NCI-H345 treated with DMSO at 0.1 percent for 48 hours (cell line): Measurements from ENCODE around the gene TNPO3.

Experiments
- DNase-seq: peaks from one replicate; lab custom pipeline; 2025; ENCODE audit not compliant: unreplicated experiment; lab: John Stamatoyannopoulos, UW

TNPO3 gene

DNA sequence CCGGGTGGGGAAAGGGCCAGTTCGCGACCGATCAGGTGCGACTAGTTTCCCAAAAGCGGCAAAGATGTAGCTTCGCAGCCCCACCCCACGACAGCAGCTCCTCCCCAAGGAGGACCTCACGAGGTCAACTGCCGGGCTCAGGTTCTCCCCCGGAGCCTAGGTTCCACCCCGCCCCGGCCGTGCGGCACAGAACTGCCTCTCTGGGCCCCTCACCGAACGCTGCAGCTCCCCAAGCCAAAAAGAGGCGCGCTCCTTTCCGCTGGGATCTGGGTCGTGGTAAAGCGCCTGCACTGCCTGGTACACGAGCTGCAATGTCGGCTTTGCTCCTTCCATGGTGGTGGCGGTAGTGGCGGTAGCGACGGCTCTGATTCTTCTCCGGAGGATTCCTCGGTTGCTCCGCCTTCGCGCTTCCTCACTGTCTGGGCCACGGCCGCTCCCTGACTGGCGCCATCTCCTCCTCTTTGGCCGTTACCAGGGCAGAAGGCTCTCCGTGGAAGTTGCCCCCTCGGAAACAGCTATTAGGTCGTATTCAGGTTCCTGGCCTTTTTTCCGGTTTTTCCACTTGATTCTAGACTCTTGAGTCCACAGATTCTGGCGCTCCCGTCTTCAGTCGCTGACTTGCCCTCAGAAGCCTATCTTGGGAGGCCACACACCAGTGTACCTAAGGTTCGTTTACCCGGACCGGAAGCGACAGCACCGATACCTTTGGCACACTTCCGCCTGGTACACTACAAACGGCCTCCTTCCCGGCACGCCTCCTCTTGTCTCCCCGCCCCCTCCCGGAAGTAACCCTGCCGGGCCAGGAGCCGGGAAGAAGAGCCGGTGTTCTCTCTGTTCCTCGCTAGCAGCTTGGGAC, at the start of gene TNPO3:
TNPO3 (minus strand) TSS at position 674 of the 856 bp plus-strand sequence; CDS start at position 333, 341 bp downstream.
- DNase-seq: peak; percentile 90

DNA sequence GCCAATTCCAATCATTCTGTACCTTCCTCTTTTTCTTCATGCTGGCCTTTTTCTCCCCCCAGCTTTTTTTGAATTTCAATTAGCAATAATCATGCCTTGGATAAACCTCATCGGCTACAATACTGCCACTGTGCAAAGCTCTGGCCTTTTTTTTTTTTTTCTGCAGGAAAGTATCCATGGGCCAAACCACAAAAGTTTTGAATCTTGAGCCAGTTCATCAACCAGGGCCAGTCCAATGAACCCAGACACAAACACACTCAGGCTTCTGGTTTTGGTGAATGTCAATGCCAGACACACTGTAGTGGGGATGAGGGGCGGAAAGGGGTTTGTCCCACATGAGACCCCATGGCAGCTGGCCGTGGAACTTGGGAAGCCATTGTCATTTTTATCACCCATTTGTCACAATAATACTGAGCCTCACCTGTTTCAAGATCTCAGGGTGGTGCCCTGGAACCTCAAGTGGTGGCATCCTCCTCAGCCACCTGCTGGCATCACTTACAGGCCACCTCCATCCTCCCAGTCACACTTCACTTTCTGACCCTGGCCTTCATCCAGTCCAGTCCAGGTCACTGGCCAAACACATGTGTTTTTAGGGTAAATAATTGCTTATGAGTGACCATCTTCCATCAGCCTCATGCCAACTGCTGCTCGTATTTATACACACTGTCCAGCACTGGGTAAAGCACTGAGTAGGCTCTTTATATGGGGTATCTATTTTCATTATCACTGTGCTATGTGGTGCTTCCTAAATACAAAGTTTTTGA, 48.8 kb upstream of the TNPO3 start:
- DNase-seq: no peak

DNA sequence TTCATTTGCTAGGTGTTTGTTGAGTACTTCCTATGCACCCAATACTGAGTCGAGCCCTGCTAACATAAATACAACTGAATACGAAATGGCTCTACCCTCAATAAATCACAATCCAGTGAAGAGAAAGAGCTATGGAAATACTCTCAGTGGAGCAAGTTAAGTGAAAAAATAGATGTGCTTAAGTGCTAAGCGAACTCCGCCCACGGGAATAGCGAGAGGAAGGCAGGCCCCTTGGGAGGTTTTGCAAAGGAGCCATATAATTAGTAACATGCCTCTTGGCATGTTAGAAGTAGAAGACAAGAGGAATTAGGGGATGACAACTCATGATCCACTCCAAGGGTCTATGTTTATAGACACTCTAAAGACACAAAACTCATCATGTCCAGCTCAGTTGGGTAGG, 46.8 kb upstream of the TNPO3 start:
- DNase-seq: no peak

DNA sequence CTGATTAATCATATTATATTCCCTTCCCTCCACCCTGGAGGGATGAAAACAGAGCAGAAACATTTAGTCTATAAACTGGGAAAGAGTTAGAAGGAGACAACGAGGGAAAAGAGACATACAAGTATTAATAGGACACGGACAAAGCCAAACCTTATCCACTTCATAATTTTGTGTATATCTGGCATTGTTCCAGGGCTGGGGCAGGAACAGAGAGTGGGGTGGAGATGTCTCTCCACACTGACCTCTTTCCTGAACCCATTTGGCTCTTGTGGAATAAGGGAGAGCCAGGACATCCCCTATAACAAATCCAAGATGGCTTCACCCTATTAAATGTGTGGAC, 45.9 kb upstream of the TNPO3 start:
- no peak for DNase-seq

DNA sequence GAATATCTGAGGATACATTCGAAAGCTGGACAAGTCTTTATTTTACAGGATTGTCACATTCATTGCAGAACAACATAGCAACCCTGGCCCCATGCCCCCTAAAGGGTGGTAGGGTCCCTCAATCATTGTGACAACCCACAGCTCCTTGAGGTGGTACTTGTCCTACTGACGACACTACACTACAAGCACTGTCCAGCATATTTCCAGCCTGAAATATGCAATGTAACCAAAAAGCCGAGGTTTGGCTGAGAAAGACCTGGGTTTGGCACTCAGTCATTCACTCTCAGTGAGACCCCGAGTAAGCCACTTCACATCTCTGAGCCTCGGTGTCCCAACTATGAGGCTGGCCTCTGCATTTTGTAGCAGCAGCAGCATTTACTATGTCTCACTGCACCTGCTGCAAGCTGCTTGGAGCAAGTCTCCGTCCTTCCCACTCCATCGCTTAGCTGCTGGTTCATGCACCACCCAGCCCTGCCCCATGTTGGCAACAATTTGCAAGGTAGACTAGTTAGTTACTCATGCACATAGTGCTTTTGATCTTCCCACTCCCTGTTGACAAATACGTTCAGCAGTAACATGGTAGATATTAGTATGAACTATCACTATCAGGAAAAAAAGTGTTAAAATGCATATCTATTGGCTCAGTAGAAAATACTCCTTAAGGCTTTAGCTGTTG, 43.6 kb upstream of the TNPO3 start:
- DNase-seq: no peak

DNA sequence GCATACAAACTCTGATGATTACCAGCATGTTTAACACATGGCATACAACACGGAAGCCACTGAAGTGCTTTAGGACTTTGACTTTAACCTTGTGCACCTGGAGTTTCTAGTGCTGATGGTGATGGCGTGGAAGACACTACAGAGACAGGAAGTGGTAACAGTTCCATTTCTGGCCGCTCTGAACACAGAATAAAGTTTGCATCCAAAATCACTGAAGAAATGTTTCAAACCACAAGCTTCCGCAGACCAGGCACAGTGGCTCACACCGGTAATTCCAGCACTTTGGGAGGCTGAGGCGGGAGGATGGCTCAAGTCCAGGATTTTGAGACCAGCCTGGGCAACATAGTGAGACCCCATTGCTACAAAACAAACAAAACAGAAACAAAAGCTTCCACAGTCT, 40.3 kb upstream of the TNPO3 start:
- DNase-seq: no peak

DNA sequence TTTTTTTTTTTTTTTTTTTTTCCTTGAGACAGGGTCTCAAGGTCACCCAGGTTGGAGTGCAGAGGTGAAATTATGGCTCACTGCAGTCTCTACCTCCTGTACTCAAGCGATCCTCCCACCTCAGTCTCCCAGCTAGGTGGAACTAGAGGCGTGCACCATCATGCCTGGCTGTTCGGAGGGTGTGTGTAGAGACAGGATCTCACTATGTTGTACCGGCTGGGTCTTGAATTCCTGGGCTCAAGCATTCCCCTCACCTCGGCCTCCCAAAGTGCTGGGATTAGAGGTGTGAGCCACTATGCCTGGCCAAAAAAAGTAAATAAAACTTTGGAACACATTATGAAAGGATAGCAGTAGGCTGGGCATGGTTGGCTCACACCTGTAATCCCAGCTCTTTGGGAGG, 39.6 kb upstream of the TNPO3 start:
- no peak for DNase-seq

DNA sequence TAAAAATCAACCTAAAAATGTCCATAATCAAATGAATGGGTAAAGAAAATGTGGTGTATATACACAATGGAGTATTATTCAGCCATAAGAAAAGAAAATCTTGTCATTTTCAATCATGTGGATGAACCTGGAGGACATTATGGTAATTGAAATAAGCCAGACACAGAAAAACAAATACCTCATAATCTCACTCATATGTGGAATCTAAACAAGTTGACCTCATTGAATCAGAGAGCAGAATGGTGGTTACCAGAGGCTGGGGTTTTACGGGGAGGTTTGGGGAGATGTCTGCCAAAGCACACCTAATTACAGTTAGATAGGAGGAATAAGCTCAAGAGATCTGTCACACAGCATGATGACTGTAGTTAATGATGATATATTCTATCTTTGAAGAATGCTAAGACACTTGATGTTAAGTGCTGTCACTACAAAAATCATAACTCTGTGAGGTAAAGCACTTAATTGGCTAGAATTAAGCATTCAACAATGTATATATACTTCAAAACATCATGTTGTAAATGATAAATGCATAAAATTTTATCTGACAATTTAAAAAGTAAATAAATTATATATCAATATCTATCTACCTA, 39.1 kb upstream of the TNPO3 start:
- DNase-seq: no peak

DNA sequence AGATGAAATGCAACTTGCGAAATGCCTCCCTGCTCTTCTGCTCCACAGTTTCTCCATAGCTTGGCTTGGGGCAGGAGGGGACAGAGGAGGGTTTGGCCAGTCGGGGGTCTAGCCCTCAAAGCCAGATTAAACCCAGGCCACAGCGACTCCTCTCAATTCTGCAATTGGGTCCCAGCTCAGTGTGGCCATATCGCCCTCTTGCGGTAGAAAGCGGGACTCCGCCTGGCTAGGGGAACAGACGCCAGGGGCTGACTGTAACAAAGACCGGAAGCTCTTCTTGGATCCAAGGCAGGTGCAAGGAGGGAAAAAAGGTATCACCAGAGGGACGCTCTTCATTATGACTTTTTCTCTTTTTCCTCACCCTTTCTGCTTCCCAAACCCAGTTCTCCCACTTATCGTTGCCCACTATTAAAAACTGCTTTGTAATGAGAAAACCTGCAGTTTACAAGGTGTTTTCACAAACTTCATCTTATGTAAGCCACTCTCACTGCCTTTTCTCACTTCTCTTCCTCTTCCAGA, 36.6 kb upstream of the TNPO3 start:
- peak; percentile 76 for DNase-seq

DNA sequence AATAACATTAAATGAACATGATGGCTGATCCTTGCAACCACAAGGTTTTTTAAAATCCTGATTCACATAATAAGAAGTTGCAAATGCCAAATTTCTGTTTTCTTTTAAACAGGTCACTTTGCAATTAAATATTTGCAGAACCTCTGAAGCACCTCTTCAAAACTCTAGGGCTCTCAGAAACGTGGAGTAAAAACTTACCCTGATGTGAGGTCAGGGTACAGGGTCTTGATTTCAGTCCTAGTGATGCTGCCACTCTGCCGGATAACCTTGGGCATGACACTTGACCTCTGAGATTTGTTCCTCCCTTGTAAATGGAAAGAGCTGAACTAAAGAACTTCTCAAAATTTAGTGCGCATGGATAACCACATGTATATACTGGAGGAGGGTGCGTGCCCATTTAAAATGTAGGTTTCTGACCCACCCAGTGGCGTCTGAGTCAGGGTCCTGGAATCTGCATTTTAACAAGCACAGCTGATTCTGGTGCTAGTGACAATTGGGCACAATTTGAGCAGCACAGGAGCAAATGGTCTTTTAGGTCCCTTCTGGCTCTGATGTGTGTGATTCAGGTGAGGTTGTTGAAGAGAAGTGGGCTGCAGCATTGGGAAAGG, 35.5 kb upstream of the TNPO3 start:
- DNase-seq: no peak

DNA sequence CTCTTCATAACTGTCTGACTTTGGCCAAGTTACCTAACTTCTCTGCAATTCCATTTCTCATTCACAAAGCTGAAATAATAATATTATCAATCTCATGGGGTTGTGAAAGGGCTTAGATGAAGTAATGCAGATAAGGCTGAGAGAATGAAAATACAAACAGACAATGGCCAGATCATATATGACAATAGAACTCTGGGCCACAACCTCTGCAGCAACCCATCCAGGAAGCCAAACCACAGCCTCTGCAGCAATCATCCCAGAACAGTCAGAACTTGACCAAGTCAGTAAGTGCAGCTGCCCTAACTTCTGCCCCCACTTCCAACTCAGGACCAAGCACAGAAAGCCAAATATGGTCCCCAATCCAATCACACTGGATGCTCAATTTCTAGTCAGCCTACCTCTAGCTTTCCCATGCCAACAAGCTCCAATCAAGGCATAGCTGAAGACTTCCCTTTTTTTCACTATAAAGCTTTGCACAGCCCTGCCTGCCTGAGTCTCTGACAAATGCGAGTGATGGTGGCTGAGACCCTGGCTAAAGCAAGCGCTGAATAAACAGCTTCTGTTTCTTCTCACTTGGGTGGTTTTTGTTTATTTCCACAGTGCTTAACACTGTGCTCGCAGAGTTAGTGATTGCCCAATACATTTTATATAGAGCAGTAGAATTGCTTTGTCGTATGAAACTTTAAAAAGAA, 34.8 kb upstream of the TNPO3 start:
- no peak for DNase-seq

DNA sequence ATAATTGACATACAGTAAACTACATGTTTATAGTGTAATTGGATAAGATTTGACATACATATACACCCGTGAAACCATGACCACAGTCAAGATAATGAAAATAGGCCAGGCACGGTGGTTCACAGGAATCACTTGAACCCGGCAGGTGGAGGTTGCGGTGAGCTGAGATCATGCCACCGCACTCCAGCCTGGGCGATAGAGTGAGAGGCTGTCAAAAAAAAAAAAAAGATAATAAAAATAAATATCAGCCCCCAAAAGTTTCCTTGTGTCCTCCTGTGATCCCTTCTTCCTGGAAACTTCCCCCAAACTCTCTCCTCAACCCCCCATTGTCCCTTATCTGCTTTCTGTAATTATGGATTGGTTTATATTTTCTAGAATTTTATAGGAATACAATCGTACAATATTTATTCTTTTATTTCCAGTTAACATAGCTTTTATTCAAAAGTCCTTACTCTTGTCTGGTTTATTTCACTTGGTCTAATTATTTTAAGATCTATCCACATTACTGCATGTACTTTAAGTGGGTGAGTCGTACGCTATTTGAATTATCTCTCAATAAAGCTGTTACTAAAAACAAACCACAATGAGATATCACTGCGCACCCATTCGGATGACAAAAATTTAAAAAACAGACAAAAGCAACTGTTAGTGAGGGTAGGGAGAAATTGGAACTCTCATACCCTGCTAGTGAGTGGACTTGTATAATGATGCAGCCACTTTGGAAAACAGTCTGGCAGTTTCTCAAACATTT, 30.1 kb upstream of the TNPO3 start:
- DNase-seq: no peak

DNA sequence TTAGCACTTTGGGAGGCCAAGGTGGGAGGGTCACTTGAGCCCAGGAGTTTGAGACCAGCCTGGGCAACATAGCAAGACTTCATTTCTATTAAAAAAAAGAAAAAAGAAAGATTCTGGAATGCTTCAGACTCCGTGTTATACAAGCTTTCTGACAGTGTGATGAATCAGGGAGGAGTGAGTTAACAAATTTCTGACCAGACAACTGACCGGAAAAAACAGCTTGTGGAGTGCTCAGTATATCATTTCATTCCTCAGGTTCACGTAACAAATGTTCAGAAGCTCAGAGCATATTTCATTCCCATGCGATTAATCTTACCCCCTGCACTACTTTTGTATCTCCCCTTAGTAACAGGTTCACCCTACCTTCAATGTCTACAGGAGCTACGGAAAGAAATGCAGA, 28.6 kb upstream of the TNPO3 start:
- DNase-seq: no peak

DNA sequence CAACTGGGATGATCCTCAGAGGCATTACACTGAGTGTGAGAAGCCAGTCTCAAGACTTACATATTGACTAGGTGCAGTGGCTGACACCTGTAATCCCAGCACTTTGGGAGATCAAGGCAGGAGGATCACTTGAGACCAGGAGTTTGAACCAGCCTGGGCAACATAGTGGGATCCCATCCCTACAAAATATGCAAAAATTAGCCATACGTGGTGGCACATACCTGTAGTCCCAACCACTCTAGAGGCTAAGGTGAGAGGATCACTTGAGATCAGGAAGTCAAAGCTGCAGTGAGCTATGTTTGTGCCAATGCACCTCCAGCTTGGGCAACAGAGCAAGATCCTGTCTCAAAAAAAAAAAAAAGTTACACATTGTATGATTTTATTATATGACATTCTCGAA, 23.5 kb upstream of the TNPO3 start:
- DNase-seq: no peak

DNA sequence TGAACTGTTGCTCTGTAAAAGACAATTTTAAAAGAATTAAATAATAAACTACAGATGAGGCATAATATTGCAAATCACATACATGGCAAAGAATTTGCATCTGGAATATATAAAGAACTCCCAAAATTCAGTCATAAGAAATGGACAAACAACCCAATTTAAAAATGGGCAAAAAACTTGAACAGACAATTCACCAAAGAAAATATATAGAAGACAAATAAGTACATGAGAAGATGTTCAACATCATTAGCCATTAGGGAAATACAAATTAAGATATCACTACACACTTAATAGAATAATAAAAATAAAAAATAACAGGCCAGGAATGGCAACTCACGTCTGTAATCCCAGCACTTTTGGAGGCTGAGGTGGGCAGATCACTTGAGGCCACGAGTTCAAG, 22.0 kb upstream of the TNPO3 start:
- no peak for DNase-seq

DNA sequence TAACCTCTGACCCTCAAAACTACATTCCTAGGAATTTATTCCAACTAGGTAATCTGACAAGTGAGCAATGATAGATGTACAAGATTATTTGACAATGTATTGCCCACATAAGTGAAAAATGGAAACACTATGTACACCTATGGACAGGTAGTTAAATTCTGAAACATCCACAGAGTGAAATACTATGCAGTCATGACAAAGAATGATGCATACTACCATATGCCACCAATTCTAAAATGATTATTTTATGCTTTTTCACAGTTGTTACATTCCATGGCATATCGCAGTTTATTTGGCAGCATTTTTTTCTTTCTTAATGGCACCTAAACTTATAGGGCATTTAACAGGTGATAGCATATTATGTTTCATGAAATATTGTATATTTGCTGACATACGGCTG, 20.1 kb upstream of the TNPO3 start:
- no peak for DNase-seq

DNA sequence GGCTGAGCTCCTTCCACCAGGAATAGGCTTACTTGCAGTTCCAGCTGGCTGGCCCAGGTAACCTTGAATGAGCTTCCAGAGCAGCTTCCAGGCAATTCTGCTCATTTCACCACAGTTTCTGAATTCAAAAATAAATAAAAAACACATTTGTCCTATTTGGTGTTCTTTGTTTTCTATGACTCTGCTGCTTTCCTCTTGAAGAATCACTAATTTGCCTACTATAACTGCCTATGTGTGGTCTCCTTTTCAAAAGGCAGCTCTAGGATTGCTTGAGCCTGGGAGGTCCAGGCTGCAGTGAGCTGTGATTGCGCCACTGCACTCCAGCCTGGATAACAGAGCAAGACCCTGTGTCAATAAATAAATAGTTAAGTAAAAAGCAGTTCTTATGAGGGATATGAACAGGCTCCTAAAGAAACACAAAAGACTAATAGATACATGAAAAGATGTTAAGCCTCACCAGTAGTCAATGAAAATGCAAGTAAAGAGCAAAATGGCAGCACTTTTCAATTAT, 19.5 kb upstream of the TNPO3 start:
- DNase-seq: no peak

DNA sequence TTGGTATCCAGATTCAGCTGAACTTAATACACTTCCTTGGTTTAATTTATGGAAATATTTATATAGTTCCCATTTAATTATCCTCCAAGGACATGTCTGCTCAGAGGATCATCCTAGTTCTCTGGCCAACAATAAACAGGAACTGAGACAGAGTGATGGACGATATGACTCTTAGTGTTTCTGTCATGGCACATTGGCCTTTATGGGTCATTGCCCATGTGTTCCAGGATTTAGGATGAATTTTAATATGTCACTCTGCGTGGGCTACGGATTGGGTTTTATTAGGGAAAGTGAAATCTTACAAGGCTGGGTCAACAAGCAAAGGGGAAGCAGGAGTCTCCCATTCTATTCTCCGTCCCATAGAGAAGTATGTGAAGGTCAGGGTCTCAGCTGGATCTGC, 18.8 kb upstream of the TNPO3 start:
- DNase-seq: no peak

DNA sequence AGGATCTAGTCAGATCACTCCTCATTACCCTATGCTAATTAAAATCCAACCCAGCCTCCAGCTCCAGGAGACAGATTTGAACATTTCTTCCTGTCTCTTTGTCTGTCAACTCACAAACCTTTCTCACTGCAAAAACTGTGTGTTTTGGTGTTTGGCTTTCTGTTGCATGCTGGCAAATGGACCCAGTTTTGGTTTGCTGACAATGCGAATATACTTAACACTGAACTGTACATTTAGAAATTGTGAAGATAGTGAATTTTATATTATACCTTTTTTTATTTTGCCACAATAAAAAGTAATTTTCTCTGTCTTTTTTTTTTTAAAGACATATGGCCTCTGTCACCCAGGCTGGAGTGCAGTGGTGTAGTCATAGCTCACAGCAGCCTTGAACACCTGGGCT, 18.3 kb upstream of the TNPO3 start:
- no peak for DNase-seq
